Endodermal cell (in vitro differentiated cells): Measurements from ENCODE around the gene XYLT1. TPM values are rescaled to one million over a fixed set of nuclear protein-coding genes. Genes with fewer than 3 reads are reported as not detected.

ENCODE experiments used
- DNase-seq: peaks from one replicate; pipeline ENCODE4 v3.0.0-alpha.2; 2017
- H3K27ac ChIP-seq: 2 replicates; pipeline ENCODE4 v1.5.1; 2013; ENCODE audit warnings: mild to moderate bottlenecking, low read depth, low read length, moderate library complexity
- H3K27me3 ChIP-seq: 2 replicates; pipeline ENCODE4 v1.6.1; 2013; ENCODE audit warnings: mild to moderate bottlenecking, low read length, moderate library complexity; ENCODE audit not compliant: insufficient read depth, control insufficient read depth, poor library complexity, severe bottlenecking
- H3K36me3 ChIP-seq: 2 replicates; pipeline ENCODE4 v1.7.0; 2013; ENCODE audit warnings: mild to moderate bottlenecking, low read length, moderate library complexity; ENCODE audit not compliant: control insufficient read depth, insufficient read depth
- H3K4me1 ChIP-seq: one replicate; pipeline ENCODE4 v1.7.0; 2013; ENCODE audit warnings: low read length; ENCODE audit not compliant: control insufficient read depth, insufficient read depth
- H3K4me3 ChIP-seq: 2 replicates; pipeline ENCODE4 v1.5.1; 2013; ENCODE audit warnings: mild to moderate bottlenecking, low read length, moderate library complexity
- H3K9ac ChIP-seq: 2 replicates; pipeline ENCODE4 v1.6.1; 2013; ENCODE audit warnings: mild to moderate bottlenecking, low read length, moderate library complexity; ENCODE audit not compliant: poor library complexity, severe bottlenecking; ENCODE audit errors: extremely low read depth
- H3K9me3 ChIP-seq: 2 replicates; pipeline ENCODE4 v1.6.1; 2013; ENCODE audit warnings: mild to moderate bottlenecking, low read length, moderate library complexity; ENCODE audit not compliant: control insufficient read depth
- H3K27ac Mint-ChIP-seq: 2 replicates; pipeline ENCODE4 v1.8.0; 2020; ENCODE audit warnings: mixed read lengths
- H3K27me3 Mint-ChIP-seq: 2 replicates; pipeline ENCODE4 v1.8.0; 2021; ENCODE audit warnings: mild to moderate bottlenecking, mixed read lengths; ENCODE audit not compliant: insufficient read depth
- H3K36me3 Mint-ChIP-seq: 2 replicates; pipeline ENCODE4 v1.8.0; 2020; ENCODE audit warnings: low read depth, mixed read lengths
- H3K4me1 Mint-ChIP-seq: 2 replicates; pipeline ENCODE4 v1.8.0; 2020; ENCODE audit warnings: mixed read lengths
- H3K4me3 Mint-ChIP-seq: 2 replicates; pipeline ENCODE4 v1.8.0; 2020; ENCODE audit warnings: mild to moderate bottlenecking, moderate library complexity, mixed read lengths
- H3K9me3 Mint-ChIP-seq: 2 replicates; pipeline ENCODE4 v1.8.0; 2020; ENCODE audit warnings: mild to moderate bottlenecking, mixed read lengths
- CTCF ChIP-seq: fragments of 200-600 bp; sonication (generic); conservative IDR thresholded peaks from 2 replicates; pipeline ENCODE4 v1.5.0; 2021; ENCODE audit warnings: antibody characterized with exemption, mild to moderate bottlenecking
- WGBS, 2 experiments: methylation state at CpG; one replicate each; pipeline versions ENCODE4 v1.1.5 to v1.1.7; 2013; ENCODE audit warnings: missing lambda C conversion rate in 2 of 2, mixed read lengths in 1 of 2; ENCODE audit not compliant: insufficient coverage in 1 of 2, insufficient read length in 1 of 2; 5-methylcytosine and 5-hydroxymethylcytosine counted together
- total RNA-seq, 2 donors: library from RNA; stranded (reverse); fragmentation: NEBNext Ultra II Directional in 1 of 2; extraction: Animal tissue kit (Norgen Biotek cat#: 25700) in 1 of 2; gene quantifications; 2 replicates in 1 of 2; 3 replicates in 1 of 2; pipeline ENCODE4 v1.2.1, GENCODE V29; 2021

The XYLT1 gene
- total RNA-seq, 2 donors from 2014 or later: 26.8 to 28.5 TPM

GRCh38 chr16:17316005-17316404, 154.8 kb downstream of the XYLT1 start:
- Histone ChIP-seq H3K9ac (no peak overlapping the region), H3K27ac (no peak overlapping the region), H3K4me1 (peaks cover 5% of the 10 kb centered on the region), H3K4me3 (no peak overlapping the region), H3K36me3 (no peaks in the 10 kb centered on the region), H3K27me3 (no peaks in the 10 kb centered on the region), H3K9me3 (no peaks in the 10 kb centered on the region)
- H3K36me3 Mint-ChIP-seq: no peaks in the 10 kb centered on the region
- no peaks in the 10 kb centered on the region for H3K27me3 Mint-ChIP-seq
- no peak overlapping the region for H3K27ac Mint-ChIP-seq
- H3K4me3 Mint-ChIP-seq: no peak overlapping the region
- WGBS, 2 experiments: 96 to 100% methylated on average over 4 of the region's 4 CpGs
- no peak for DNase-seq
- H3K4me1 Mint-ChIP-seq: peaks cover 20% of the 10 kb centered on the region
- TF ChIP-seq CTCF: no peak
- H3K9me3 Mint-ChIP-seq: no peaks in the 10 kb centered on the region

GRCh38 chr16:17313793-17314547, 156.8 kb downstream of the XYLT1 start:
- H3K36me3 Mint-ChIP-seq: no peaks in the 10 kb centered on the region
- WGBS, 2 experiments: 91 to 95% methylated on average over 3 to 7 of the region's 7 CpGs
- H3K27me3 ChIP-seq: no peaks in the 10 kb centered on the region
- H3K9ac ChIP-seq: no peak overlapping the region
- H3K4me1 ChIP-seq: peaks cover 5% of the 10 kb centered on the region
- no peaks in the 10 kb centered on the region for H3K9me3 Mint-ChIP-seq
- H3K4me3 ChIP-seq: no peak overlapping the region
- H3K4me3 Mint-ChIP-seq: no peak overlapping the region
- peaks cover 18% of the 10 kb centered on the region for H3K4me1 Mint-ChIP-seq
- no peak for TF ChIP-seq CTCF
- H3K36me3 ChIP-seq: no peaks in the 10 kb centered on the region
- H3K9me3 ChIP-seq: no peaks in the 10 kb centered on the region
- H3K27ac Mint-ChIP-seq: no peak overlapping the region
- no peak overlapping the region for H3K27ac ChIP-seq
- no peak for DNase-seq
- H3K27me3 Mint-ChIP-seq: no peaks in the 10 kb centered on the region

- Histone ChIP-seq H3K27ac (no peak overlapping the region), H3K4me1 (peaks cover 1% of the 10 kb centered on the region), H3K4me3 (no peak overlapping the region), H3K9ac (no peak overlapping the region), H3K9me3 (no peaks in the 10 kb centered on the region), H3K36me3 (no peaks in the 10 kb centered on the region), H3K27me3 (no peaks in the 10 kb centered on the region)
- Mint-ChIP-seq H3K27me3 (no peaks in the 10 kb centered on the region), H3K27ac (no peak overlapping the region), H3K4me1 (peaks cover 13% of the 10 kb centered on the region), H3K4me3 (no peak overlapping the region), H3K36me3 (no peaks in the 10 kb centered on the region), H3K9me3 (no peaks in the 10 kb centered on the region)
- 91 to 100% methylated on average over 1 to 4 of the region's 4 CpGs for WGBS, 2 experiments
- no peak for DNase-seq
- no peak for TF ChIP-seq CTCF
Measured at GRCh38 chr16:17313085-17313611, 157.6 kb downstream of the XYLT1 start.
